Neural cell (in vitro differentiated cells): ENCODE measurements around the gene LARP1. TPM values are rescaled to one million over a fixed set of nuclear protein-coding genes. Genes with fewer than 3 reads are reported as not detected.

Source experiments
- H2AFZ ChIP-seq: fragments of 200-600, 300-800 bp; sonication (generic), shearing (Covaris generic); 2 replicates; pipeline ENCODE4 v1.6.0; 2014; ENCODE audit warnings: low read depth, mild to moderate bottlenecking, antibody characterized with exemption, low read length, moderate library complexity
- H3F3A ChIP-seq: fragments of 200-600 bp; shearing (Covaris generic); 2 replicates; pipeline ENCODE4 v1.6.1; 2016; ENCODE audit warnings: mild to moderate bottlenecking, moderate library complexity, mixed read lengths, antibody characterized with exemption, low read length; ENCODE audit not compliant: insufficient read depth, poor library complexity, severe bottlenecking
- H3K27ac ChIP-seq: fragments of 200-600, 300-800 bp; sonication (generic), shearing (Covaris generic); 2 replicates; pipeline ENCODE4 v1.5.1; 2014; ENCODE audit warnings: mild to moderate bottlenecking, low read length, moderate library complexity
- H3K27me3 ChIP-seq: fragments of 300-800, 200-600 bp; sonication (generic), shearing (Covaris generic); 2 replicates; pipeline ENCODE4 v1.6.0; 2014; ENCODE audit warnings: mild to moderate bottlenecking, low read depth, low read length, moderate library complexity; ENCODE audit not compliant: insufficient read depth
- H3K36me3 ChIP-seq: fragments of 300-800, 200-600 bp; sonication (generic), shearing (Covaris generic); 2 replicates; pipeline ENCODE4 v1.5.1; 2014; ENCODE audit warnings: mild to moderate bottlenecking, antibody characterized with exemption, low read length, moderate library complexity; ENCODE audit not compliant: insufficient read depth
- H3K4me2 ChIP-seq: fragments of 300-800, 200-600 bp; sonication (generic), shearing (Covaris generic); 2 replicates; pipeline ENCODE4 v1.6.0; 2014; ENCODE audit warnings: mild to moderate bottlenecking, low read length
- H3K4me3 ChIP-seq: fragments of 300-800, 200-600 bp; sonication (generic), shearing (Covaris generic); 2 replicates; pipeline ENCODE4 v1.5.1; 2014; ENCODE audit warnings: mild to moderate bottlenecking, low read length, moderate library complexity
- H3K79me2 ChIP-seq: fragments of 200-600 bp; shearing (Covaris generic); replicated peaks from 2 replicates; pipeline ENCODE4 v1.6.0; 2014; ENCODE audit warnings: mild to moderate bottlenecking, low read length, moderate library complexity; ENCODE audit not compliant: insufficient read depth
- H3K9ac ChIP-seq: fragments of 300-800, 200-600 bp; sonication (generic), shearing (Covaris generic); 2 replicates; pipeline ENCODE4 v1.6.1; 2016; ENCODE audit warnings: mild to moderate bottlenecking, low read length, mixed read lengths
- H3K9me2 ChIP-seq: fragments of 200-600 bp; shearing (Covaris generic); 2 replicates; pipeline ENCODE4 v1.6.1; 2016; ENCODE audit warnings: mild to moderate bottlenecking, low read length, mixed read lengths; ENCODE audit not compliant: insufficient read depth
- H3K9me3 ChIP-seq: fragments of 200-600, 300-800 bp; sonication (generic), shearing (Covaris generic); 2 replicates; pipeline ENCODE4 v1.6.1; 2016; ENCODE audit warnings: mild to moderate bottlenecking, mixed run types, low read length, moderate library complexity, mixed read lengths
- H4K20me1 ChIP-seq: fragments of 200-600 bp; shearing (Covaris generic); 2 replicates; pipeline ENCODE4 v1.6.1; 2016; ENCODE audit warnings: mild to moderate bottlenecking, mixed run types; ENCODE audit not compliant: insufficient read depth
- CTCF ChIP-seq: fragments of 450-650 bp; IDR thresholded peaks from 2 replicates; pipeline ENCODE4 v1.5.1; 2014; ENCODE audit warnings: antibody characterized with exemption, mild to moderate bottlenecking, moderate library complexity; ENCODE audit not compliant: poor library complexity, severe bottlenecking
- EP300 ChIP-seq: fragments of 450-650 bp; conservative IDR thresholded peaks from 2 replicates; pipeline ENCODE4 v1.6.1; 2014; ENCODE audit warnings: antibody characterized with exemption, mild to moderate bottlenecking, moderate library complexity; ENCODE audit not compliant: poor library complexity, severe bottlenecking
- EZH2 ChIP-seq: fragments of 200-600, 300-800 bp; shearing (Covaris generic), sonication (generic); IDR thresholded peaks from 2 replicates; pipeline ENCODE4 v1.6.1; 2014; ENCODE audit warnings: antibody characterized with exemption, low read length, borderline replicate concordance, mild to moderate bottlenecking; ENCODE audit not compliant: insufficient read depth, poor library complexity, severe bottlenecking
- MXI1 ChIP-seq: fragments of 450-650 bp; conservative IDR thresholded peaks from 2 replicates; pipeline ENCODE4 v1.6.1; 2014; ENCODE audit warnings: antibody characterized with exemption, mild to moderate bottlenecking; ENCODE audit not compliant: poor library complexity, severe bottlenecking
- POLR2AphosphoS5 ChIP-seq: IDR thresholded peaks from 2 replicates; pipeline ENCODE4 v1.6.1; 2012
- RAD21 ChIP-seq: fragments of 450-650 bp; conservative IDR thresholded peaks from 2 replicates; pipeline ENCODE4 v1.6.1; 2014; ENCODE audit warnings: antibody characterized with exemption, mild to moderate bottlenecking, moderate library complexity
- REST ChIP-seq: IDR thresholded peaks from 2 replicates; pipeline ENCODE4 v1.6.1; 2012; ENCODE audit warnings: borderline replicate concordance
- SMC3 ChIP-seq: fragments of 450-650 bp; conservative IDR thresholded peaks from 2 replicates; pipeline ENCODE4 v1.6.1; 2014; ENCODE audit warnings: antibody characterized with exemption, mild to moderate bottlenecking, moderate library complexity; ENCODE audit not compliant: poor library complexity
- TAF1 ChIP-seq: IDR thresholded peaks from 2 replicates; pipeline ENCODE4 v1.6.1; 2012; ENCODE audit warnings: low read depth
- polyA plus RNA-seq: library from polyadenylated mRNA; depleted of rRNA; stranded (reverse); fragments of >200 nt; gene quantifications from 2 replicates; pipeline ENCODE4 v1.2.3, GENCODE V29; 2014

Gene LARP1
- polyA plus RNA-seq, 1 donor from 2014 or later, result 36.1 TPM

GRCh38 chr5:154767576-154767975, 12.4 kb downstream of the LARP1 start:
- peaks cover 20% of the 10 kb centered on the region for H4K20me1 ChIP-seq
- TF ChIP-seq SMC3 (no peak), EP300 (no peak), REST (no peak), EZH2 (no peak), POLR2AphosphoS5 (no peak), TAF1 (no peak), CTCF (no peak), RAD21 (no peak), MXI1 (no peak)
- H3K79me2 ChIP-seq, result peaks cover 86% of the 10 kb centered on the region
- no peaks in the 10 kb centered on the region for H3K27me3 ChIP-seq
- no peak overlapping the region for H3K27ac ChIP-seq
- H3K4me2 ChIP-seq, result no peak overlapping the region
- H3F3A ChIP-seq, result no peaks in the 10 kb centered on the region
- H3K36me3 ChIP-seq, result no peaks in the 10 kb centered on the region
- no peaks in the 10 kb centered on the region for H3K9me3 ChIP-seq
- no peak overlapping the region for H3K9ac ChIP-seq
- no peaks in the 10 kb centered on the region for H3K9me2 ChIP-seq
- H2AFZ ChIP-seq, result no peak overlapping the region
- no peak overlapping the region for H3K4me3 ChIP-seq

- no peaks in the 10 kb centered on the region for H3F3A ChIP-seq
- H3K36me3 ChIP-seq, result no peaks in the 10 kb centered on the region
- no peak overlapping the region for H2AFZ ChIP-seq
- no peaks in the 10 kb centered on the region for H3K9me3 ChIP-seq
- H3K4me2 ChIP-seq, result no peak overlapping the region
- no peaks in the 10 kb centered on the region for H3K27me3 ChIP-seq
- no peak overlapping the region for H3K27ac ChIP-seq
- H4K20me1 ChIP-seq, result peaks cover 20% of the 10 kb centered on the region
- TF ChIP-seq REST (no peak), EP300 (no peak), EZH2 (no peak), TAF1 (no peak)
- peaks cover 86% of the 10 kb centered on the region for H3K79me2 ChIP-seq
- no peak overlapping the region for H3K9ac ChIP-seq
- H3K9me2 ChIP-seq, result no peaks in the 10 kb centered on the region
- H3K4me3 ChIP-seq, result no peak overlapping the region
Measured at GRCh38 chr5:154768207-154768606, 13.0 kb downstream of the LARP1 start.
